T-helper 17 cell (primary cell): ENCODE data around the gene SDHAF3. TPM values are rescaled to one million over a fixed set of nuclear protein-coding genes. Genes with fewer than 3 reads are reported as not detected.
A peak's percentile ranks its signal among the peaks of the same experiment; 100 is the strongest.
"Not testable (repeated sequence)": the region's sequence is repeated elsewhere in the genome, so short reads cannot be mapped to it uniquely, and the experiment has no call there.

Experiments used
- ATAC-seq: fragments of 150-1000 bp; cut with Tn5 transposase; 2 replicates; pipeline ENCODE4 v1.10.0; 2021; ENCODE audit warnings: mild to moderate bottlenecking, moderate library complexity
- DNase-seq, 3 donors: peaks; one replicate each; pipeline versions ENCODE4 v3.0.0 to v3.0.0-alpha.2; 2020 to 2021
- H3K9me3 ChIP-seq: one replicate; pipeline ENCODE4 v1.7.0; 2013; ENCODE audit warnings: low read length, mild to moderate bottlenecking; ENCODE audit not compliant: control insufficient read depth, poor library complexity, severe bottlenecking
- H3K27ac Mint-ChIP-seq: one replicate; pipeline ENCODE4 v1.8.0; 2022; ENCODE audit warnings: mild to moderate bottlenecking, moderate library complexity, mixed read lengths
- H3K27me3 Mint-ChIP-seq: one replicate; pipeline ENCODE4 v1.8.0; 2022; ENCODE audit warnings: mixed read lengths
- H3K36me3 Mint-ChIP-seq: one replicate; pipeline ENCODE4 v1.8.0; 2022; ENCODE audit warnings: low read depth, mixed read lengths
- H3K4me1 Mint-ChIP-seq: one replicate; pipeline ENCODE4 v1.8.0; 2022; ENCODE audit warnings: mild to moderate bottlenecking, mixed read lengths
- H3K4me3 Mint-ChIP-seq: one replicate; pipeline ENCODE4 v1.8.0; 2022; ENCODE audit warnings: mild to moderate bottlenecking, moderate library complexity, mixed read lengths
- total RNA-seq, 4 donors: library from RNA in 2 of 4; stranded (reverse) in 2 of 4; gene quantifications; one replicate each; pipeline ENCODE4 v1.2.3 and lab custom pipeline; 2022 to 2026

SDHAF3 gene
- total RNA-seq, 2 donors from 2014 or later: 7.0 to 10.8 TPM

GRCh38 chr7:97104719-97105238 lies 12.7 kb upstream of the SDHAF3 start:
- H3K27me3 Mint-ChIP-seq: peaks cover 34% of the 10 kb centered on the region
- no peak overlapping the region for H3K27ac Mint-ChIP-seq
- H3K36me3 Mint-ChIP-seq: peaks cover 4% of the 10 kb centered on the region
- DNase-seq (peak; percentile 32 to 49 (median 48)), ATAC-seq (peak; percentile 72)
- H3K9me3 ChIP-seq: no peaks in the 10 kb centered on the region
- H3K4me1 Mint-ChIP-seq: no peaks in the 10 kb centered on the region
- H3K4me3 Mint-ChIP-seq: no peak overlapping the region

GRCh38 chr7:97107192-97107800 lies 10.2 kb upstream of the SDHAF3 start:
- no peaks in the 10 kb centered on the region for H3K9me3 ChIP-seq
- DNase-seq: no peak
- Mint-ChIP-seq H3K4me1 (no peaks in the 10 kb centered on the region), H3K4me3 (no peak overlapping the region), H3K27me3 (peaks cover 22% of the 10 kb centered on the region), H3K27ac (no peak overlapping the region), H3K36me3 (peaks cover 2% of the 10 kb centered on the region)
- no peak for ATAC-seq

DNA sequence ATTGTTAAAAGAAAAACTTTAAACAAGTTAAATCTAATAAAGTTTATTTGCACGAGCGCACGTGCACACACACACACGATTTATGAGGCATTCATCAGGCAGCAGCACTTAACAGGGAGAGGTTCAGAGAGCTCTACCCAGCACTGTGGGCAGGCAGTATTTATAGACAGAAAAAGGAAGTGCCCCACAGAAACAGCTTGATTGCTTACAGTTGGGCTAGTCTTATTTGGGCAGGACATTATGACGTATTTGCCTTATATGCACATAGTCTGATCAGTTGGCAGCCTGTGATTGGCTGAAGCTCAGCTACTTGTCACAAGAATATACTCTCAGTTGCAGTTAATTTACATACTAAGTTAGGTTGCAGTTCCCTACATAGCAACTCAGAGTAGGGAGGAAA lies 1.2 kb upstream of the SDHAF3 start:
- DNase-seq (no peak), ATAC-seq (no peak)
- Mint-ChIP-seq H3K4me1 (peaks cover 20% of the 10 kb centered on the region), H3K27me3 (peaks cover 4% of the 10 kb centered on the region), H3K27ac (peak overlapping the region; percentile 95), H3K4me3 (no peak overlapping the region), H3K36me3 (no peaks in the 10 kb centered on the region)
- peaks cover 3% of the 10 kb centered on the region for H3K9me3 ChIP-seq

DNA sequence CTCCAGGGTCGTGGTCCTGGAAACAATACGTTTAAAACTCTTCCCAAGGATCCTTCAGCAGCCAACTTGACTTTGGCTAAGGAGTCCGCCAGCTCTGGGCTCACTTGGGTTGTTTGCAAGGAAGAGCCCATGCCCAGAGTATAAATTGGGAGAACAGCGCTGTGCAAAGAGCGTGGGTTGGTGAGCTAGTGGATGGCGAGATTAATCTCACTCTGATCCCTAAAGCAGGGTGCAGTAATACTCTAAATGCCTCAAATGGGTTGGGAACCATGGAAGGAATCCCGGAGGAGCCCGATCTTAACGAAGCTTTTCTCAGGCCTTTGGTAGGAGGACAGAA lies 495 bp upstream of the SDHAF3 start:
- H3K4me3 Mint-ChIP-seq: peak overlapping the region; percentile 95
- peak overlapping the region; percentile 95 for H3K27ac Mint-ChIP-seq
- no peaks in the 10 kb centered on the region for H3K27me3 Mint-ChIP-seq
- DNase-seq (no peak), ATAC-seq (no peak)
- H3K36me3 Mint-ChIP-seq: no peaks in the 10 kb centered on the region
- peaks cover 20% of the 10 kb centered on the region for H3K4me1 Mint-ChIP-seq
- H3K9me3 ChIP-seq: peaks cover 3% of the 10 kb centered on the region

DNA sequence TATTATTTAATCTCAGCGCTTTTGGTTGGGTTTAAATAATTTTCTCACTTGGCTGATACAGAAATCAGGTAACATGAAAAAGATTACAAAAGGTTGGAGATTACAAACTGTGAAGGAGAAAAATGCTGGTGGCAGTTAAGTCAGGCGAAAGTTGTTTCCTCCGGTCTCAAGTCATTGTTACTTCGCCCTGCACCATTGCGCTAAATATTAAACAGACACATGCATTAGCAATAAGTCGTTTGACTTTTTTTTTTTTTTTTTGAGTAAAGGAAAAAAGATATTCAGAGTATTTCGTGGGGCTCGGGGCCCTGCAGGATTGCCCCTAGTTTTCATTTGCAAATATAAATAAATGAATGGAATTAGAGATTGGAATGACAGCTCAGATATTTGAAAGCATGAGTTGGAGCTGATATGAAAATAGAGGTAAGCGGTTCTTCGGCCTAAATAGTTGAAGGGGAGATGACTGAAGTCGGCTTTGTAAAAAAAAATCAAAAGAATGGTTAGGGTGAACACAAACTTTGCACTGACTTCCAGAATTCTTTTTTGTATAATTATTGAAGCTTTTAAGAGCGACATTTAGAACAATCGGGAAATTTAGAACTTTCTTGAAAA lies 914 bp downstream of the SDHAF3 start:
- Mint-ChIP-seq H3K27ac (peak overlapping the region; percentile 95), H3K27me3 (no peaks in the 10 kb centered on the region), H3K4me1 (peaks cover 26% of the 10 kb centered on the region), H3K4me3 (peak overlapping the region; percentile 95), H3K36me3 (peaks cover 3% of the 10 kb centered on the region)
- peaks cover 3% of the 10 kb centered on the region for H3K9me3 ChIP-seq
- ATAC-seq: no peak
- DNase-seq: no peak

GRCh38 chr7:97119747-97120146 lies 2.2 kb downstream of the SDHAF3 start:
- Mint-ChIP-seq H3K4me1 (peaks cover 29% of the 10 kb centered on the region), H3K27ac (no peak overlapping the region), H3K27me3 (no peaks in the 10 kb centered on the region), H3K4me3 (no peak overlapping the region), H3K36me3 (peaks cover 7% of the 10 kb centered on the region)
- DNase-seq (no peak), ATAC-seq (no peak)
- H3K9me3 ChIP-seq: peaks cover 3% of the 10 kb centered on the region

GRCh38 chr7:97120713-97121457 lies 3.4 kb downstream of the SDHAF3 start:
- no peaks in the 10 kb centered on the region for H3K27me3 Mint-ChIP-seq
- peak overlapping the region; percentile 31 for H3K4me3 Mint-ChIP-seq
- peaks cover 3% of the 10 kb centered on the region for H3K9me3 ChIP-seq
- ATAC-seq (no peak), DNase-seq (no peak)
- H3K27ac Mint-ChIP-seq: no peak overlapping the region
- peaks cover 7% of the 10 kb centered on the region for H3K36me3 Mint-ChIP-seq
- H3K4me1 Mint-ChIP-seq: peaks cover 29% of the 10 kb centered on the region

- DNase-seq, H3K4me3 Mint-ChIP-seq, H3K36me3 Mint-ChIP-seq, ATAC-seq, H3K27me3 Mint-ChIP-seq, H3K9me3 ChIP-seq, H3K27ac Mint-ChIP-seq: not testable (repeated sequence)
- H3K4me1 Mint-ChIP-seq: peaks cover 29% of the 10 kb centered on the region
Observed at GRCh38 chr7:97123115-97123514, 5.6 kb downstream of the SDHAF3 start.

GRCh38 chr7:97126483-97127171 lies 9.1 kb downstream of the SDHAF3 start:
- H3K27me3 Mint-ChIP-seq: no peaks in the 10 kb centered on the region
- no peaks in the 10 kb centered on the region for H3K9me3 ChIP-seq
- H3K4me1 Mint-ChIP-seq: peaks cover 20% of the 10 kb centered on the region
- no peak for DNase-seq
- no peak overlapping the region for H3K4me3 Mint-ChIP-seq
- no peak overlapping the region for H3K27ac Mint-ChIP-seq
- ATAC-seq: no peak
- peaks cover 7% of the 10 kb centered on the region for H3K36me3 Mint-ChIP-seq

- ATAC-seq (no peak), DNase-seq (no peak)
- H3K27me3 Mint-ChIP-seq: no peaks in the 10 kb centered on the region
- H3K27ac Mint-ChIP-seq: no peak overlapping the region
- H3K36me3 Mint-ChIP-seq: peaks cover 4% of the 10 kb centered on the region
- H3K9me3 ChIP-seq: no peaks in the 10 kb centered on the region
- peaks cover 16% of the 10 kb centered on the region for H3K4me1 Mint-ChIP-seq
- no peak overlapping the region for H3K4me3 Mint-ChIP-seq
Observed at GRCh38 chr7:97128736-97129135, 11.2 kb downstream of the SDHAF3 start.

GRCh38 chr7:97130417-97131139 lies 13.1 kb downstream of the SDHAF3 start:
- no peaks in the 10 kb centered on the region for H3K27me3 Mint-ChIP-seq
- H3K4me3 Mint-ChIP-seq: no peak overlapping the region
- DNase-seq (no peak), ATAC-seq (no peak)
- H3K9me3 ChIP-seq: no peaks in the 10 kb centered on the region
- no peak overlapping the region for H3K27ac Mint-ChIP-seq
- H3K4me1 Mint-ChIP-seq: peaks cover 16% of the 10 kb centered on the region
- H3K36me3 Mint-ChIP-seq: no peaks in the 10 kb centered on the region

- Mint-ChIP-seq H3K27ac (no peak overlapping the region), H3K27me3 (no peaks in the 10 kb centered on the region), H3K4me3 (no peak overlapping the region), H3K4me1 (peaks cover 9% of the 10 kb centered on the region), H3K36me3 (no peaks in the 10 kb centered on the region)
- ATAC-seq (no peak), DNase-seq (no peak)
- H3K9me3 ChIP-seq: no peaks in the 10 kb centered on the region
Observed at GRCh38 chr7:97133159-97133558, 15.7 kb downstream of the SDHAF3 start.

- H3K36me3 Mint-ChIP-seq: peaks cover 6% of the 10 kb centered on the region
- H3K4me3 Mint-ChIP-seq: no peak overlapping the region
- ATAC-seq (no peak), DNase-seq (no peak)
- H3K27me3 Mint-ChIP-seq: no peaks in the 10 kb centered on the region
- H3K27ac Mint-ChIP-seq: no peak overlapping the region
- H3K9me3 ChIP-seq: peaks cover 6% of the 10 kb centered on the region
- H3K4me1 Mint-ChIP-seq: peaks cover 2% of the 10 kb centered on the region
Observed at GRCh38 chr7:97138830-97139229, 21.3 kb downstream of the SDHAF3 start.
